Activated CD8-positive, alpha-beta T cell treated with anti-CD3 and anti-CD28 coated beads, Interleukin-2, amount 10 ng/mL, durations not matched to agents 7 days and 5 days (primary cell): ENCODE measurements around the gene OMD. TPM values are rescaled to one million over a fixed set of nuclear protein-coding genes. Genes with fewer than 3 reads are reported as not detected.

Experiments used
- ATAC-seq: fragments of 150-1000 bp; cut with Tn5 transposase; one replicate; pipeline ENCODE4 v1.10.0; 2021; ENCODE audit warnings: moderate library complexity
- CTCF ChIA-PET: fragments of 350-600 bp; sonication (Branson Sonifier 250); formaldehyde crosslinking; loops from one replicate; lab custom pipeline; 2021; ENCODE audit warnings: antibody characterized with exemption; lab: Charles Lee
- POLR2A ChIA-PET: fragments of 350-600 bp; sonication (Branson Sonifier 250); formaldehyde crosslinking; loops from one replicate; lab custom pipeline; 2021; ENCODE audit warnings: antibody characterized with exemption; lab: Charles Lee
- DNase-seq: peaks from one replicate; pipeline ENCODE4 v3.0.0-alpha.2; 2020
- H3K27ac Mint-ChIP-seq: one replicate; pipeline ENCODE4 v1.8.0; 2021; ENCODE audit warnings: mild to moderate bottlenecking, mixed read lengths
- H3K27me3 Mint-ChIP-seq: one replicate; pipeline ENCODE4 v1.8.0; 2021; ENCODE audit warnings: low read depth, mixed read lengths
- H3K36me3 Mint-ChIP-seq: one replicate; pipeline ENCODE4 v1.8.0; 2021; ENCODE audit warnings: low read depth, mixed read lengths
- H3K4me1 Mint-ChIP-seq: one replicate; pipeline ENCODE4 v1.8.0; 2021; ENCODE audit warnings: low read depth, mixed read lengths
- H3K4me3 Mint-ChIP-seq: one replicate; pipeline ENCODE4 v1.8.0; 2021; ENCODE audit warnings: mild to moderate bottlenecking, mixed read lengths
- H3K9me3 Mint-ChIP-seq: one replicate; pipeline ENCODE4 v1.8.0; 2022; ENCODE audit warnings: mixed read lengths; ENCODE audit not compliant: insufficient read depth
- total RNA-seq, 2 experiments: library from RNA; stranded (reverse); gene quantifications; one replicate each; pipeline ENCODE4 v1.2.3, GENCODE V29; 2021

Gene OMD, protein sequence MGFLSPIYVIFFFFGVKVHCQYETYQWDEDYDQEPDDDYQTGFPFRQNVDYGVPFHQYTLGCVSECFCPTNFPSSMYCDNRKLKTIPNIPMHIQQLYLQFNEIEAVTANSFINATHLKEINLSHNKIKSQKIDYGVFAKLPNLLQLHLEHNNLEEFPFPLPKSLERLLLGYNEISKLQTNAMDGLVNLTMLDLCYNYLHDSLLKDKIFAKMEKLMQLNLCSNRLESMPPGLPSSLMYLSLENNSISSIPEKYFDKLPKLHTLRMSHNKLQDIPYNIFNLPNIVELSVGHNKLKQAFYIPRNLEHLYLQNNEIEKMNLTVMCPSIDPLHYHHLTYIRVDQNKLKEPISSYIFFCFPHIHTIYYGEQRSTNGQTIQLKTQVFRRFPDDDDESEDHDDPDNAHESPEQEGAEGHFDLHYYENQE
- not detected for total RNA-seq

DNA sequence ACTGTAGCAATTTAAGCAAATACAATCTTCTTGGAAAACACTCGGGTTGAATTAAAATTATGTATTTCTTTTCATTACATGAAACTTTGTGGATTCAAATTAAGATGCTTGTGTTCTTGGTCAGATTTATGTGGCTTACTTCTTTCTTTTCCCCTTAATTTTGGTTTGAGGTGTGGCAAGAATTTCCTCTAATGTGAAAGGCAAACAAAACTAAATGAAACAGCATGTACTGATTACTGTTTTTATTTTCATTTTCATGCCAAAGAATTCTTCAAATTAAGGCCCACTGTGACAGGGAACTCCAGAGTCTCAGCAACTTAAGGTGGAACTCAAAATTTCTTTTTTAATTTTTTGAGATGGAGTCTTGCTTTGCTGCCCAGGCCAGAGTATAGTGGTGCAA, at the start of gene OMD:
Gene OMD, minus strand, starts transcription at position 132 of the 400 bp plus-strand sequence. CDS start 6,913 bp downstream, outside the sequence.
- Mint-ChIP-seq H3K27me3 (no peaks in the 10 kb centered on the region), H3K36me3 (peaks cover 3% of the 10 kb centered on the region), H3K27ac (no peak within 1 kb of the TSS), H3K9me3 (no peaks in the 10 kb centered on the region), H3K4me3 (no peak within 1 kb of the TSS), H3K4me1 (peaks cover 5% of the 10 kb centered on the region)
- POLR2A ChIA-PET = no interaction called here
- no peak for ATAC-seq
- CTCF ChIA-PET = no interaction called here
- DNase-seq = no peak

DNA sequence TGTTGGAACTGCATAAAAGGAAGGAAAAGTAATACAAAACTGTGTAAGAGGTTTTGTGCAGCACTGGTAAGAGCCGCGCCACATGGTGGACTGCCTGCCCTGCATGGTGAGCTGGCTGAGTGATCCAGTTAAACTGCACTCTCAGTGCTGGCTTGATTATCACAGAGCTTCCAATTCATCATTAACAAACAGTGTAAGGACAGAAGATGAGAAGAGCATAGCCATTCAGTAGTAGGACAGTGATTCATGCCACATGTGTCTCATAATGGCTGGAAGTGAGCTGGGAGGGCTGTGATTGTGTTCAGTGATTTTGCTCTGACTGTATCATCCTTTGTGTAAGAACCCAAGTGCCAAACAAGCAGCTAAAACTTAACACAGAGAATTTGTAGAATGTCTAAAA, 43.9 kb upstream of the OMD start:
- Mint-ChIP-seq H3K4me1 (no peaks in the 10 kb centered on the region), H3K36me3 (no peaks in the 10 kb centered on the region), H3K27me3 (no peaks in the 10 kb centered on the region), H3K27ac (no peak overlapping the region), H3K9me3 (no peaks in the 10 kb centered on the region), H3K4me3 (no peak overlapping the region)
- ChIA-PET POLR2A (no interaction called here), CTCF (no interaction called here)
- ATAC-seq = no peak
- no peak for DNase-seq

DNA sequence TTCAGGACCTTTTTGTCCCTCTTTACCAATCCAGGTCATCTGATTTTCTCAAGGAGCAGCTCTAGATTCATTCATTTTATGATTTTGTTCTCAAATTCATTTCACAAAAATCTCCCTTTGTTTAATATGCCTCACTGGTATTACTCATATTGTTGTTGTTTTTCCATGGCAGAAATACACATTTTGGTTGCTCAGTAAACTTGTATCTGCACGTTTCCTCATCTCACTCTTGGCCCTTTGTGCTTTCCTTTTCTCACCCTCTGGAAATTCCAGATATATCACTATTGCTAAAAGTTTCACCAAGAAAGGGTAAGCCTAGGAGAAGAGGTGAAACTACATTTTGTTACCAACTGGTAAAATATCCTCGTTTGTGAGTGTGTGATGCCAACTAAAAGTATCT, 43.2 kb upstream of the OMD start:
- Mint-ChIP-seq H3K27ac (no peak overlapping the region), H3K36me3 (no peaks in the 10 kb centered on the region), H3K27me3 (no peaks in the 10 kb centered on the region), H3K9me3 (no peaks in the 10 kb centered on the region), H3K4me1 (no peaks in the 10 kb centered on the region), H3K4me3 (no peak overlapping the region)
- ATAC-seq = no peak
- POLR2A ChIA-PET = no interaction called here
- CTCF ChIA-PET = interaction anchor here (1.7 kb wide), 1 partner anchor 12 kb away, joined by 4 read pairs; no protein-coding TSS in a partner anchor
- no peak for DNase-seq

DNA sequence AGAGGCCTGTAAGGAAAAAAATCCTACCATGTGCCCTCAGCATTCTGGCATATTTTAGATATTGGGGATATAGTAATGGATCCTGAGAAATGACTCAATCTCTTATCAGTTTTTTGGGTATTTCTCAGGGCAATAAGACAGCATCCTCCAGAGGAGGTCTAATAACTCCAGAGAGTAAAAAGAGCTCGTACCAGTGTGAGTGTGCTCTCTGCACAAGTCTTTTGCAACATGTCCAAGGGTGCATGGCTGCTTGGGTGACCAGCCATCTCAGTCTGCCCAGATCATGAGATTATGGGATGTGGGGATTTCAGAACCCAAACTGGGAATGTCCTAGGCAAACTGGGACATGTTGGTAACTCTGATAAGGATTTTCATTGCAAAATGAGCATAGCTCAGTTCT, 42.8 kb upstream of the OMD start:
- Mint-ChIP-seq H3K27ac (no peak overlapping the region), H3K4me1 (no peaks in the 10 kb centered on the region), H3K36me3 (no peaks in the 10 kb centered on the region), H3K9me3 (no peaks in the 10 kb centered on the region), H3K4me3 (no peak overlapping the region), H3K27me3 (no peaks in the 10 kb centered on the region)
- ChIA-PET POLR2A (no interaction called here), CTCF (interaction anchor here (1.7 kb wide), 1 partner anchor 11 kb away, joined by 4 read pairs; no protein-coding TSS in a partner anchor)
- ATAC-seq = no peak
- DNase-seq = no peak

DNA sequence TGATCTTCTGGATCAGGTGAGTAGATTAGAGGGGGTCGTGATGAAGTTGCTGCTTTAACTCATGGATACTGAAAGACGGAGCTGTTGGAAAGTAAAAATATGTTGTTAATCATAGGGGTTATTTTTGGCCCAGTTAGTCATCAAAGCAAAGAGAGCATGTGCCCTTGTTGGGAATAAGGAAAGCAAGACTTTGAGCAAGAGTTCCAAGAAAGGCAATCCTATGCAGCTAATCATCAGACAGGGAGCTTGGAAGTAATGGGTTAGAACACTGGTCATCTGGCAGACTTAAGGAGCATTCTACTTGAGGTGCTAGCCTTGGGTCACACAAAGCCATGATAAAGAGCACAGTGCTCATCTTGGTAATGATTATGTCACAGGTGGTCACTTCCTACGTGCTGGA, 39.7 kb upstream of the OMD start:
- DNase-seq (no peak), ATAC-seq (no peak)
- Mint-ChIP-seq H3K9me3 (no peaks in the 10 kb centered on the region), H3K27ac (no peak overlapping the region), H3K27me3 (no peaks in the 10 kb centered on the region), H3K4me1 (no peaks in the 10 kb centered on the region), H3K4me3 (no peak overlapping the region), H3K36me3 (no peaks in the 10 kb centered on the region)
- ChIA-PET CTCF (interaction anchor here (1.0 kb wide), 1 partner anchor 17 kb away, joined by 4 read pairs; no protein-coding TSS in a partner anchor), POLR2A (no interaction called here)

DNA sequence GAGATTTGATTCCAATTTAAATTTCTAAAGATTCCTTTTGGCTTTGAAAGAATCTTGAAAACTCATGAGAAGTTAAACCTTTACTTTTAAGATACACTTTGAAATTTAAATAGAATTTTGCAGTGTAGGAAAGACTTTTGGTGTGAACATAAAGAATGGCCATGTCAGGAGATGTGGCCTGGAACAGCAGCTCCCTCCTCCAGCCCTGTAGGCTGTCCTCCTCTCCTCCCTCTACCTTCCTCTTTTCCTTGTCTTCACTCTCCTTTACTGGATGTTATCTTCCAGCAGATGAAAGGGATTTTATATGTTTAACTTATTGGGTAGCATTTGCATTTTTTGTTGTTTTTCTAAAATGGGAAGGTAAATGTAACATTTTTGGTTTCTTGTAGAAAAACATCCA, 39.1 kb upstream of the OMD start:
- CTCF ChIA-PET = interaction anchor here (1.0 kb wide), 1 partner anchor 17 kb away, joined by 4 read pairs; no protein-coding TSS in a partner anchor

DNA sequence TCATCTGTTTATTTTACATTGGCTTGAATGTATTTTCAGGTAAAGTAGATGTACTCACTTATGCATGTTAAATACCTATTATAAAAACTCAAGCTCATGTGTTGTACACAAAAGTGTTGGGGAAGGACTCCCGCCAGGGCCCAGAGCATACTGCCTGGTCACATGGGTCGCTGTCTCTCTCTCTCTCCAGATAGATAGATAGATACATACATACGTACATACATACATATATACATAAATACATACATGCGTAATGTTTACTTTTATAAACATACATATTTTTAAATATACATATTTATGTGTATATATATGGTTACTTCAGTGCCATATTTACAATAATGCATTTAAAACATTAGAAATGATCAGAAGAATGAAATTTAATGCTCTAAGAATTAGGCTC, 33.3 kb upstream of the OMD start:
- Mint-ChIP-seq H3K27ac (no peak overlapping the region), H3K27me3 (no peaks in the 10 kb centered on the region), H3K4me1 (no peaks in the 10 kb centered on the region), H3K9me3 (no peaks in the 10 kb centered on the region), H3K4me3 (no peak overlapping the region), H3K36me3 (no peaks in the 10 kb centered on the region)
- ChIA-PET CTCF (no interaction called here), POLR2A (no interaction called here)
- no peak for DNase-seq
- no peak for ATAC-seq

More for the DNA sequence above, 39.1 kb upstream of the OMD start:
- Mint-ChIP-seq H3K4me3 (no peak overlapping the region), H3K27ac (no peak overlapping the region), H3K4me1 (no peaks in the 10 kb centered on the region), H3K9me3 (no peaks in the 10 kb centered on the region), H3K27me3 (no peaks in the 10 kb centered on the region), H3K36me3 (no peaks in the 10 kb centered on the region)
- ATAC-seq = no peak
- POLR2A ChIA-PET = no interaction called here
- DNase-seq = no peak

DNA sequence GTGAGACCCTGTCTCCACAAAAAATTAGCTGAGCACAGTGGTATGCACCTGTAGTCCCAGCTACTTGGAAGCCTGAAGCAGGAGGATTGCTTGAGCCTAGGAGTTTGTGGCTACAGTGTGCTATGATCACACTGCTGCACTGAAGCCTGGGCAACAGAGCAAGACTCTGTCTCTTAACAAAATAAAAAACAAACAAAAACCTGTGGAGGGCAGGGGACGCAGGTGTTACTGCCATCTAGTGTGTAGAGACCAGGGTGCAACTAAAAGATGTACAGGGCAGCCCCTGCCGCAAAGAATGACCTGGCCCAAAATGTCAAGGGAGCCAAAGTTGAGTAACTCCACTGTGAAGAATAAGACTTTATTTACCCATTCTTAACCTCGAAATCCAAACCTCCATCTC, 30.9 kb upstream of the OMD start:
- DNase-seq (no peak), ATAC-seq (no peak)
- CTCF ChIA-PET = interaction anchor here (0.6 to 1.3 kb wide), 4 partner anchors 9 to 127 kb away, joined by 3 to 4 read pairs (median 4); no protein-coding TSS in a partner anchor
- no peaks in the 10 kb centered on the region for H3K9me3 Mint-ChIP-seq
- H3K4me1 Mint-ChIP-seq = no peaks in the 10 kb centered on the region
- POLR2A ChIA-PET = no interaction called here
- H3K27me3 Mint-ChIP-seq = no peaks in the 10 kb centered on the region
- H3K36me3 Mint-ChIP-seq = no peaks in the 10 kb centered on the region
- H3K4me3 Mint-ChIP-seq = no peak overlapping the region
- no peak overlapping the region for H3K27ac Mint-ChIP-seq

DNA sequence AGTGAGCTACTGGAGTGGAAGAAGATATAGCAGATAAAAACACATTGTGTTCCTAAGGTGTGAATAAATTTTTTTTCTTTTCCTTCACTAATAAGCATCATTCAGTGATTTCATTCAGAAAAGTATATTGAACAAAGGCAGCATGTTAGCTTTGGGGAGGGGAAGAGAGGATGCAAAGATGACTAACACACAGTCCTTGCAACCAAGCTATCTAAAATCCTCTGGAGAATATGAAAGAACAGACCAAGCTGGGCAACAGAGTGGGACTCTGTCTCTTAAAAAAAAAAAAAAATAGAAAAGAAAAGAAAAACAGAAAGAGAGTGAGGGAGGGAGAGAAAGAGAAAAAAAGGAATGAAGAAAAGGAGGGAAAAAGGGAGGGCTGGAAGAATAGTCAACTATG, 22.3 kb upstream of the OMD start:
- POLR2A ChIA-PET = no interaction called here
- no peaks in the 10 kb centered on the region for H3K36me3 Mint-ChIP-seq

DNA sequence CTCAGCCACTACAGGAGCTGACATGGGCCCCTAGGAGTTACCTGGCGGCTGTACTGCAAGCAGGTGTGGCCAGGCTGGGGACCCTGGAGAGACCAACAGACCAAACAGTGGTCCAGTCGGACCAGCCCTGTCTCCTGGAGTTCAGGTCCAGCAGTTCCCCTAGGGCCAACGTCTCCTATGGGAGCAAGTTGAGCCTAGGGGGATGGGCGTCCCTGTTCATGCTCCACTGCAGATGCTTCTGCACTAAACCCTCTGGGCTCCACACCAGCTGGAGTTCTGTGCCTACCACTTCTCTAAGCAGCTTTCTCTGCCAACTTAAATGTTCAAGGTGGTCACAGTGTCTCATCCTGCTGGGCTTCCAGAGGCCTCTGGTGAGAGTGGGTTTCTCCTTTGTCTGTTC, 20.6 kb upstream of the OMD start:
- ChIA-PET CTCF (no interaction called here), POLR2A (no interaction called here)
- DNase-seq = no peak
- no peaks in the 10 kb centered on the region for H3K36me3 Mint-ChIP-seq
- H3K4me3 Mint-ChIP-seq = no peak overlapping the region
- H3K9me3 Mint-ChIP-seq = no peaks in the 10 kb centered on the region
- no peak overlapping the region for H3K27ac Mint-ChIP-seq
- H3K27me3 Mint-ChIP-seq = no peaks in the 10 kb centered on the region
- ATAC-seq = no peak
- peaks cover 8% of the 10 kb centered on the region for H3K4me1 Mint-ChIP-seq

More for the DNA sequence above, 22.3 kb upstream of the OMD start:
- Mint-ChIP-seq H3K9me3 (no peaks in the 10 kb centered on the region), H3K4me3 (no peak overlapping the region), H3K4me1 (no peaks in the 10 kb centered on the region), H3K27ac (no peak overlapping the region), H3K27me3 (no peaks in the 10 kb centered on the region)
- ATAC-seq (no peak), DNase-seq (no peak)
- CTCF ChIA-PET = interaction anchor here (0.9 to 1.4 kb wide), 4 partner anchors 9 to 307 kb away, joined by 3 to 6 read pairs (median 4); no protein-coding TSS in a partner anchor

DNA sequence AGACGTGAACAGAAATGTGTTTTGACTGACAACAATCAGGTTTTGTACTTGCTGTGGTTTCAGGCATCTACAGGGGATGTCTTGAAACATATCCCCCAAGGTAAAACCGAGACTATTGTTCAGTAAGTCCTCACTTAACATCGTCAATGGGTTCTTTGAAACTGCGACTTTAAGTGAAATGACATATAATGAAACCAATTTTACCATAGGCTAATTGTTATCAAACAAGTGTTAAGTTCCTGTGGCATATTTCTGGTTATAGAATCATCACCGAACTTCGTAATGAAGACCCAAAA, 16.4 kb upstream of the OMD start:
- Mint-ChIP-seq H3K27me3 (no peaks in the 10 kb centered on the region), H3K9me3 (no peaks in the 10 kb centered on the region), H3K36me3 (no peaks in the 10 kb centered on the region), H3K4me3 (no peak overlapping the region), H3K4me1 (peaks cover 11% of the 10 kb centered on the region), H3K27ac (no peak overlapping the region)
- POLR2A ChIA-PET = no interaction called here
- ATAC-seq = no peak
- CTCF ChIA-PET = interaction anchor here (1.1 to 2.1 kb wide), 4 partner anchors 33 to 303 kb away, joined by 3 to 9 read pairs (median 5); no protein-coding TSS in a partner anchor
- DNase-seq = no peak

DNA sequence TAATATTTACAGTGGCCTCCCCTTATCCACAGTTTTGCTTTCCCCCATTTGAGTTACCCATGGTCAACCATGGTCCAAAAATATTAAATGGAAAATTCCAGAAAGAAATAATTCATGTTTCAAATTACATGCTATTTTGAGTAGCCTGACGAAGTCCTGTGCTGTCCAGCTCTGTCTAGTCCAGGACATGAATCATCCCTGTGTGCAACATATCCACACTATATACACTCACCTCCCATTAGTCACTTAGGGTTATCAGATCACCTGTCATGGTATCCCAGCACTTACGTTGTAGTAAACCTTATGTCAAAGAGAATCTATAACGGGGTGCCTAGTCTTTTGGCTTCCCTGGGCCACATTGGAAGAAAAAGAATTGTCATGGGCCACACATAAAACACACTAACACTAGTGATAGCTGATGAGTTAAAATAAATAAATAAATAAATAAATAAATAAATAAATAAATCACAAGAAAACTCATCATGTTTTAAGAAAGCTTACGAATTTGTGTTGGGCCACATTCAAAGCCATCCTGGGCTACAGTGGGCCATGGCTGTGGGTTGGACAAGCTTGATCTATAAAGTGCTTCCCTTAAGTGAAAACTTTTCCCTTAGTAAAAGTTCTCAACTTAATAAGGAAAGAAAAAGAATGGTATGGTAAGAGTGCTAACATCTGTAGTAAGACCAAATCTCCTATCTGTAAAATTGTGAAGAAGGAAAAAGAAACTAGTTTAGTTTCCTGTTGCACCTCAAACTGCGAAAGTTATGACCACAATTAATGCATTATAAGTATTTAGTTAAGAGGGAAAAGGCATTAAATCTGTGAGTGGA, 15.9 kb upstream of the OMD start:
- H3K4me3 Mint-ChIP-seq = no peak overlapping the region
- no peak for ATAC-seq
- no peaks in the 10 kb centered on the region for H3K9me3 Mint-ChIP-seq
- H3K36me3 Mint-ChIP-seq = no peaks in the 10 kb centered on the region
- no peak overlapping the region for H3K27ac Mint-ChIP-seq
- ChIA-PET POLR2A (no interaction called here), CTCF (interaction anchor here (0.9 to 2.1 kb wide), 5 partner anchors 32 to 302 kb away, joined by 3 to 9 read pairs (median 3); no protein-coding TSS in a partner anchor)
- no peak for DNase-seq
- no peaks in the 10 kb centered on the region for H3K27me3 Mint-ChIP-seq
- H3K4me1 Mint-ChIP-seq = peaks cover 11% of the 10 kb centered on the region
